Embryonic facial prominence (tissue), 1 donor: ENCODE measurements around the gene SYS1.
"Not testable (repeated sequence)": the region's sequence is repeated elsewhere in the genome, so short reads cannot be mapped to it uniquely, and the experiment has no call there.

Source experiments
- DNase-seq: peaks from one replicate; pipeline ENCODE4 v3.0.0-alpha.2; 2016; ENCODE audit errors: extremely low spot score

Gene SYS1

GRCh38 chr20:45339799-45340198 is 23.2 kb upstream of the SYS1 start:
- DNase-seq: no peak

DNA sequence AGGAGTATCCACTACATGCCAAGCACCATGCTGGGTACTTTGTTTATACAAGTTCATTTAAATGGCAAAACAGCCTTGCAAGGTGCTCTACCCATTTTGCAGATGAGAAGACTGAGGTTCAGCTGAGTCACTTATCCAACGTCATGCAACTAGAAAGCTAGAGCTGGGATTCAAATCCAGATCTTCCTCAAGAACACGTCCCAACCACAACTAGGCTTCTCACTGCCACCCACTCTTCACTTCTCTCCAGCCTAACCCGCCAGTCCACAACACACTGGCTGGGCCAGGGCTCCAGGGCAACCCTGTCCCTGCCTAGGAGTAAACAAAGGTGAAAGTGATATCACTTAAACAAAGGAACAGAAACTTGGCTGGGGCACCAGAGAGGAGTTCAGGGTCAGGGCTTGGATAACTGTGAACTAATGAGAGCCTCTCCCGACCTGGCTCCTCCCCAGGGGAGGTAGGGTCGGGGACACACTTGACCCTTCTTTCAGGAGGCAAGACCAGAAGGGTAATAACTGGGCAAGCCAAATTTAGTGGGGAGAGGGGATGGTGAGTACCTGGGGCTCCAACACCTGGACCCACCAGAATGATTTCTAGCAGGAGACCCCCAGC is 22.6 kb upstream of the SYS1 start:
- no peak for DNase-seq

DNA sequence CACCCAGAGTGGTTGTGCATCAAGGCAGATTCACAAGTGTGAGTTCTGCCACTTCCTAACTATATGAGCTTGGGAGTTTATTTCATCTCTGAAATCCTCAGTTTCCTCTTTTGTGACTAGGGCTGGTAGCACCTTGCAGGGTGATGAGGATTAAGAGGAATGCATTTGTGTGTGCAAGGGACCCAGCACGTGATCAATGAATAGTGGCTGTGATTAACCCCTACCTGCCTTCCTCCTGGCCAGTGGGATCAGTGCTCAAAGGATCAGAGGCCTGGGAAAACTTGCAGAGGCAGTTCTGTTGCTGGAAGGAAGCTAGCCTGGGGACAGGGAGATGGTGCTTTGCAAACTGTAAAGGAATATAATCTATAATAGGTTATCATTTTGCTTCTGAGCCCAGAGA is 22.0 kb upstream of the SYS1 start:
- DNase-seq: no peak

GRCh38 chr20:45341579-45341938 is 21.4 kb upstream of the SYS1 start:
- no peak for DNase-seq

DNA sequence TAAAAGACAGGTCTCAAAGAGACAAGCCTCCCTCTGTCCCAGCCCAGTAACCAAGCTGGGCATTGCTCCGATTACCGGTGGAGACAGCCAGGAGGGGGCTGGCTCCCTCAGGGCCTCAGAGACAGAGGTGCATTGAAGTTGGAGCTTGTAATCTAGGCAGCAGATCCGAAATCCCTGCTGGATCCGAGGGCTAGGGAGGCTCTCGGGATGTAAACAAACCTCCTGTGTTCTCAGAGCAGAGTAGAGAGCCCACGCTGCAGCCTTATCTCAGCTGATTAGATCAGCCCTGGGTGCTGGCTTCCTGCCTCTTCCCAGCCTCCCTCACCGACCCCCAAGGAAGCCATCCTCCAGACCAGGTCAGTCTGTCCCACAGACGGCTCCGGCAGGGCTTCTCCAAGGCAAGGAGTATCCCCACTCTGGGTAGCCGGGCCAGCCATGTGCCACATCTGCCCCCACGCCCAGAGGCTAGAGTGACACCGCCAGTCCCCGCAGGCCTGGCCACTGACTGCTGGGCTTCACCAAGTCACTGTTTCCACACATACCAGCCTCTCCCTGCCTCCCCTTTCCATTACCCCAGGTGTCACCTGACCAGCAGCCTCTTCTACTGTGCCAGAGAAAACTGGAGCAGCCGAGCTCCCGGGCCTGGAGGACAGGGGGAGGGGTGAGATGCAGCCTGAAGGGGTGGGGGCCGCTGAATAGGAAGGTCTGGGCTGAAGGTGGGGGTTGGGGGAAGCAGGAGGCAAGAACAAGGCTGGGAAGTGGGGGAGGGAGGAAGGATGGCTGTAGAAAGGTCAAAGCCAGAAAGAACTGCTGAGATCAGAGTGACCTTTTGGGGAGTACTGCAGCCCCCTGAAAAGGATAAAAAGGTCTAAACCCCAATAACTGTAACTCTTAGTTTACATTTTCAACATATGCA is 20.8 kb upstream of the SYS1 start:
- DNase-seq: no peak

GRCh38 chr20:45342855-45343531 is 20.0 kb upstream of the SYS1 start:
- no peak for DNase-seq

DNA sequence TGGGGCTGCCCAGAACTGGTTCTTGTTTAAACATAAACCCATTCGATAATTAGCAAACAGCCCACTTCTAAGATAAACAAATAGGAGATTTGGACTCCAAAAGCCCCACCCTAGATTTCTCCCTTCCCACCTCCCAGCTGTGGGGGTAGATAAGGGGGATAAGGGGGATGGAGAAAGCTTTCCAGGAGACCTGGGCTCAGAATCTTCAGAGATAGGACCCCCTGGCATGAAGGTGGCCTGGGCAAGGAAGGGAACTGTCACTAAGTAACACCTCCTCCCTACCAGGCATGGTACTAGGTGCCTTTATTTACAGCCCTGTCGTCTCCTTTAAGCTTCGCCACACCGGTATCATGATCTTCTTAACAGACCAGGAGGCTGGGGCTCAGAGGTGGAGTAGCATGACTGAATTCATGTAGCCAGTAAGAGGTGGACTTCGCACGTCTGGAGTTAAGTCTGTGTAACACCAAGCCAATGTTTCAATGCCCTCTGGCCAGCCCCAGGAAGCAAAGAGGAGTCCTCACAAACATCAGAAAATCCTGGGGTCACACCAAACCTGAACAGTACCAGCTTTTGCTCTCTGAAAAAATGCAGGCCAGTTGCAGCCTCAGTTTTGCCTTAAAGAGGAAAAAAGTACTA is 19.3 kb upstream of the SYS1 start:
- DNase-seq: no peak

GRCh38 chr20:45344168-45344860 is 18.6 kb upstream of the SYS1 start:
- DNase-seq: no peak

- no peak for DNase-seq
Observed at GRCh38 chr20:45345104-45345936, 17.6 kb upstream of the SYS1 start.

GRCh38 chr20:45346291-45346718 is 16.7 kb upstream of the SYS1 start:
- no peak for DNase-seq

DNA sequence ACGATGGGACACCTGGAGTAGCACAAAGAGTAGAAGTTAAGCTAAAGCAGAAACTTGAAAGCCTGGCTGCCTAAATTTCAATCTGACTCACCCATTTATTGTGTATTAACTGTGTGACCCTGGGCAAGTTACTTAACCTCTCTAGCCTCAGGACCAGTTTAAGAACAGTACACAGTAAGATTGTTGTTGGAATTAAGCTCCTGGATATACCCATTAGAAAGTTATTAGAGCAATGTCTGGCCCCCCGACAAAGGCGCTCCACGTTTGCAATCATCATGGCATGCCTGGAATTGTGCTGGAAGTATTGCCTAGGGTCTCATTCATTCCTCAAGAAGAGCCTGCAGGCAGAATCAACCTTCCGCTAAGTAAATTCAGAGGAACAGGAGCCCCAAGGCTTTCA is 16.1 kb upstream of the SYS1 start:
- no peak for DNase-seq

GRCh38 chr20:45347297-45347935 is 15.5 kb upstream of the SYS1 start:
- no peak for DNase-seq

- no peak for DNase-seq
Observed at GRCh38 chr20:45347936-45348778, 14.8 kb upstream of the SYS1 start, which contains the start of gene SDC4. SDC4 (minus strand) TSS chr20:45348424; CDS start chr20:45348384, 40 bp downstream.

DNA sequence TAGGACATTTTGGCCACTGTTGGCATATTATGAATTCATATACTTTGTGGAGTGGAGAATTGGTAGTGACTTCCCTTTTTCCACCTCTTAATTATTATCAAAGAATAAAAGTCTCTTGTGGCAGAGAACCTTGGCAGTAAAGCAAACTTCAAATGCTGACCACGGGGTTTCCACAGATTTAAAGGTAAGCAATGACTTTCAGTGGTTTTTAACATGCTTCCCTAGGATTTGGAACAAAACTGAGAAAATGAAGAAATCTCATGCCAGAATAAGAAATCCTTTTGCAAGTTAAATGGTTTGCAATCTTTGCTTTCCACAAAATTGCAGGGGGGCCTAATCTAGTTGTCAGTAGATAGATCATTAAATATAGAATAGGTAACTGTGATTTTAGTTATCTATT is 12.7 kb upstream of the SYS1 start:
- no peak for DNase-seq

DNA sequence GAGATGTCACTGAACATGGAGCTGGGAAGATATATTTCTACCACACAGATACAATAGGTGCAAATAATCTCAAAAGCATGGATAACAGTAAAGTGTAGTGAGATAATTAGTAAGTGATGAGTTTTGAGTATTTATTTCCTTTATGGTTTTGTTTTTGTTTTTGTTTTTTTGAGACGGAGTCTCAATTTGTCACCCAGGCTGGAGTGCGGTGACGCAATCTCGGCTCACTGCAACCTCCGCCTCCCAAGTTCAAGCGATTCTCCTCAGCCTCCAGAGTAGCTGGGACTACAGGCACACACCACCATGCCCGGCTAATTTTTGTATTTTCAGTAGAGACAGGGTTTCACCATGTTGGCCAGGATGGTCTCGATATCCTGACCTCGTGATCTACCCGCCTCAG is 12.2 kb upstream of the SYS1 start:
- not testable (repeated sequence) for DNase-seq

DNA sequence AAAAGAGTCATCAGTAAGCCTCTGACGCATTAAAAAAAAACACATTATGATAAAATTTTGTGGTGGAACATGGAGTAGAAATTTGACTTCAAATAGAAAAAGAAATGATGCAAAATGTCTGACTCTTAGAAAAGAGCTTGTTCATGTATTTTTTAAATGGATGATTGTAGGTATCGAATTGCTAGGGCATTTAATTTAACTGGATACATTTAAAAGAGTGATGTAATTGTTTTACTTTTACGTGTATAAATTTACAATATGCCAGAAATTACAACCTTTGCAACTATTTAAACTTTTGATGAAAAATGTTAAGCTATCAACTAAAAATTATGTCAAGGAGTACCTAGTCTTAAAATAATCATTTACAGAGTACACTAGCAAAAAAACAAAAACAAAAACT is 10.2 kb upstream of the SYS1 start:
- no peak for DNase-seq

- no peak for DNase-seq
Observed at GRCh38 chr20:45353746-45354145, 9.2 kb upstream of the SYS1 start.

DNA sequence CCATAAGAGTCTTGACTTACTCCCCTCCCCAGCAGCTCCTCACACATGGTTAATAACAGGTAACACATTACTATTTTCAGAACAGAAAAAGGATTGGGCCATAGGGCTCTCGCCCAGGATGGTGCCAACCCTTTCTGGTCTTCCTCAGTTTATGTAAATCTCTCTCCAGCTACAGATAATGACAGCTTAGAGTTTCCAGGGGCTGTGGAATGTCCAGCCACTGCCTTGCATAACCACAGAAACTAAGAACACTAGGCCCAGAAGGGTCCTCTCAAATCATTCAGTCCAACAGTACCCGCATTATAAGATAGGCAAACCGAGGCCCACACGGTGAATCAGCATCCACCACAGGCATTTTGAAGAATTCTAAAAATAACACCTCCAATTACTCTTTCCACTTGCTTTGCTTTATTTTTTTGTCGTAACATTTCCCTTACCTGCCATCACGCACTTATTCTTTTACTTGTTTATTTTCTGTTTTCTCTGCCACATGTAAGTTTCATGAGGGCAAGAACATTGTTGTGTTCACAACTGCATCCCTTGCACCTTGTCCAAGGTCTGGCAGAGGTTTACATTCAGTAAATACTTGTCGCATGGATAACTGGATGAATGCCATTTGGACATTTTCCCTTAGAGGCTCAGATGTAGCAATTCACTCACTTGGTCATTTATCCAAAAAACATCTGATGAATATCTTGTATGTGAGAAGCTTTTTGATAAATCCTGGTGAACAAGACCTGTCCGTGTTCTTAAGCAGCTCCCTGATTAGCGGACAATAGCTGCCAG is 8.3 kb upstream of the SYS1 start:
- no peak for DNase-seq
